Measurements from ENCODE around the gene TRAF5. TPM values are rescaled to one million over a fixed set of nuclear protein-coding genes. Genes with fewer than 3 reads are reported as not detected.

The TRAF5 gene
- total and polyA plus RNA-seq, 8 donors, result 10.1 to 29.2 (median 24.0) TPM

DNA sequence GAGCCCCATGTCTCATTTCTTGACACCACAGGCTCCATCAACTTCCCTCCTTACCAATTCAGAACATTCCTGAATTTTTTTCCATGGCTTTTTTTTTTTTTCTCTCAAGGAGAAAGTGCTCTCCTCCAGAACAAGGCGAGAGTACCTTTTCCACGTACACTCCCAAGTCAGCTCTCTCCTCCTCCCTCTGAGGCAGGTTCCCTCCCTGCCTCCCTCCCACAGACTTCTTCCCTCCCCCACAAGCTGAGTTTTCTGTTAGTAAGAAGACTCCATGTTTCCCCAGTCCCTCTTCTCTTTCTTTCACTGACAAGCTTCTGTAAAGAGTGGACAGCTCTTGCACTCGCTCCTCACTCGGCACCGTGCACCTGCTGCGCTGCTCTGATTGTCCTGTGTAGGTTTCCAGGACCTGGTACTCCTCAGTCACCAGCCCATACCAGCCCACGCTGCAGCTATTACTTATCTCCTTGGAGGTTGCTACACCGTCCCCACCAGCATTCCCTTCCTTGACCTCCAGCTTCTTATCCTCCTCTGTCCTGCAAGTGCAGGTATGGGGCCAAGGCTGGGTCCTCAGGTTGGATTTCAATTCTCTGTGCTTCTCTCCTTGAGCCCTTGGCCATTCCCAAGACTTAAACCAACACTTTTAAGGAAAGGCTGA lies 3.8 kb downstream of the TRAF5 start:
- Histone ChIP-seq H3K9me3 (no peaks in the 10 kb centered on the region), H3K27ac (no peak overlapping the region), H3K27me3 (peaks cover 0 to 9% of the 10 kb centered on the region in 2 donors), H3K4me1 (peaks cover 4 to 17% of the 10 kb centered on the region in 2 donors), H3K4me3 (no peak overlapping the region), H3K36me3 (no peaks in the 10 kb centered on the region)
- DNase-seq (no peak), ATAC-seq (no peak)
- TF ChIP-seq, protein P1, sequence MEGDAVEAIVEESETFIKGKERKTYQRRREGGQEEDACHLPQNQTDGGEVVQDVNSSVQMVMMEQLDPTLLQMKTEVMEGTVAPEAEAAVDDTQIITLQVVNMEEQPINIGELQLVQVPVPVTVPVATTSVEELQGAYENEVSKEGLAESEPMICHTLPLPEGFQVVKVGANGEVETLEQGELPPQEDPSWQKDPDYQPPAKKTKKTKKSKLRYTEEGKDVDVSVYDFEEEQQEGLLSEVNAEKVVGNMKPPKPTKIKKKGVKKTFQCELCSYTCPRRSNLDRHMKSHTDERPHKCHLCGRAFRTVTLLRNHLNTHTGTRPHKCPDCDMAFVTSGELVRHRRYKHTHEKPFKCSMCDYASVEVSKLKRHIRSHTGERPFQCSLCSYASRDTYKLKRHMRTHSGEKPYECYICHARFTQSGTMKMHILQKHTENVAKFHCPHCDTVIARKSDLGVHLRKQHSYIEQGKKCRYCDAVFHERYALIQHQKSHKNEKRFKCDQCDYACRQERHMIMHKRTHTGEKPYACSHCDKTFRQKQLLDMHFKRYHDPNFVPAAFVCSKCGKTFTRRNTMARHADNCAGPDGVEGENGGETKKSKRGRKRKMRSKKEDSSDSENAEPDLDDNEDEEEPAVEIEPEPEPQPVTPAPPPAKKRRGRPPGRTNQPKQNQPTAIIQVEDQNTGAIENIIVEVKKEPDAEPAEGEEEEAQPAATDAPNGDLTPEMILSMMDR (IDR thresholded peaks at IDR 0.05), result no peak
- intact Hi-C loops (cut with DNase I), result no loop called here

DNA sequence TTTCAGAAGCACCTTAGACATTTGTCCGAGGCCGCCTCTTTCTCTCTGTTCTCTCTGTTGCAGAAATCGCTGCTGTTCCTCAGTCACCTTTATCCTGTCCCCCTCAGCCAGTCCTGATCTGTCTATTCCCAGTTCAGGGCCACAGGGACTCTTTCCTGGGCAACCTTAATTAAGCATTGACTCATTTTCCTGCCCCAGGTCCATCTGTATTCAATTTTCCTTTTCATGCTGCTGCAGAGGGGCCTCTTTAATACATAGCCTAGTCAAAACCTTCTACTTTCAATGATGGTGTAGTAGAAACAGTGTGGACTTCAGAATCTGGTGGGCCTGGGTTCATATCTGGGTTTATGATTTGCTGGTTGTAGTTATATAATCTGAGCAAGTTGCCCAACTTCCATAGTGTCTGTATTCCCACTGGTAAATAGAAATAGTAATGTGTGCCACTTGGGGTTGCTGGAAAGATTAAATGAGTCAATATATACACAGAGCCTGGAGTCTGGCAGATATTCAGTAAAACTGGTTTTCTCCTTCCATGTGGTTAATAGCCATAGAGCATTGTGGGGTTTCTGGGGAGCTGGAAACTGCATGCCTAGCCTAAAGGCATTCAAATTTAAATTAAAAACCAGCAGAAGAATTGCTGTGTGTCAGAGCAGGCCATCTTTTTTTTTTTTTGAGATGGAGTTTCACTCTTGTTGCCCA lies 4.5 kb downstream of the TRAF5 start:
- Histone ChIP-seq H3K36me3 (no peaks in the 10 kb centered on the region), H3K27ac (no peak overlapping the region), H3K9me3 (no peaks in the 10 kb centered on the region), H3K27me3 (peaks cover 0 to 9% of the 10 kb centered on the region in 2 donors), H3K4me1 (peaks cover 2 to 15% of the 10 kb centered on the region in 2 donors), H3K4me3 (no peak overlapping the region)
- intact Hi-C loops (cut with DNase I), result no loop called here
- ATAC-seq (no peak), DNase-seq (no peak)
- TF ChIP-seq, protein P1 (IDR thresholded peaks at IDR 0.05), result no peak

DNA sequence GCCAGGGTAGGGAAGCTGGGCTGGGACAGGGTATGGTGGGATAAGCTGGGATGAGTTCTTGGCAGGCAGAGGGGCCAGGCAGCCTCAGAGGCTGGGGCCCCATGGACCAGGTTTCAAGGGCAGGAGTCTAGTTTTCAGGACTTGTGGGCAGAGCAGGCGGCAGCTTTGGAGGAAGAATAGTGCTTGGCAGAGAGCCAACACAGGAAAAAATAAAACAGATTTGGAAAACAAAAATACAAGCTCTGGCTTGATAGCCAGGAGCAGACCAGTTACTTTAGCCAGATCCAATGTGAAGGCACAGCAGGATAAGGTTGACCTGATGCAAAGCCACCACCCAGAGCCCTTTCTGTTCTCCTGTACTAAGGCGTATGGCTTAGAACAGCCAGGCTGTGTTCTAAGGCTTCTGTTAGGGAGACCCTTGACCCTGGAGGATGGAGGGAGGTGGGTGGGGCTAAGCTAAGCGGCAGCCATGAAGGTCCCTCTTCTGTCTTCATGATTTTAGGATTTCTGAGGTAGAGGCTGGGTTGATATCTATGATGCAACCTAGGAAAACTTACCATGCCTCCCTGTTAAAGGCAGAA lies 5.5 kb downstream of the TRAF5 start:
- Histone ChIP-seq H3K27me3 (peaks cover 0 to 6% of the 10 kb centered on the region in 2 donors), H3K9me3 (no peaks in the 10 kb centered on the region), H3K4me3 (no peak overlapping the region), H3K36me3 (no peaks in the 10 kb centered on the region), H3K27ac (no peak overlapping the region), H3K4me1 (peaks cover 0 to 15% of the 10 kb centered on the region in 2 donors)
- TF ChIP-seq, protein P1 (IDR thresholded peaks at IDR 0.05), result no peak
- DNase-seq (no peak), ATAC-seq (no peak)
- intact Hi-C loops (cut with DNase I), result no loop called here

DNA sequence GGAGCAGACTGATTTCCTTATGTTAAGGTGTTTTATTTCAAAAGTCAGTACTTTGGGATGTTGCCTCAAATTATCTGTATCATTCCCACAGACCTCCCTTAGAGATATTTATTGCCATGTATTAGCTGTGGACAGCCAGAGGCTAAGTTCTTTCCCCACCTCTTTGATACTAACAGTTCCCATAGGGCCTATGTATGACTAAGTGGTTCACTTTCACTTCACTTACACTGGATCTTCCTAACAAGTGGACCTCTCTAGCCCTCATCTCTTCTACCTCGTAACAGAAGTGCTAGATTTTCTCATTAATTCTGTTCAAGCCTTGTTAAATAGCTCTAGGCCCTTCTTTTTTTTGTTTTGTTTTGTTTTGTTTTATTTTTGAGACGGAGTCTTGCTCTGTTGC lies 6.2 kb downstream of the TRAF5 start:
- TF ChIP-seq, protein P1 (IDR thresholded peaks at IDR 0.05), result no peak
- H3K27ac ChIP-seq, result no peak overlapping the region
- no peaks in the 10 kb centered on the region for H3K9me3 ChIP-seq
- ATAC-seq (no peak), DNase-seq (no peak)
- no peak overlapping the region for H3K4me3 ChIP-seq
- peaks cover 0 to 12% of the 10 kb centered on the region in 2 donors for H3K4me1 ChIP-seq
- no peaks in the 10 kb centered on the region for H3K27me3 ChIP-seq
- no peaks in the 10 kb centered on the region for H3K36me3 ChIP-seq
- intact Hi-C loops (cut with DNase I), result no loop called here

DNA sequence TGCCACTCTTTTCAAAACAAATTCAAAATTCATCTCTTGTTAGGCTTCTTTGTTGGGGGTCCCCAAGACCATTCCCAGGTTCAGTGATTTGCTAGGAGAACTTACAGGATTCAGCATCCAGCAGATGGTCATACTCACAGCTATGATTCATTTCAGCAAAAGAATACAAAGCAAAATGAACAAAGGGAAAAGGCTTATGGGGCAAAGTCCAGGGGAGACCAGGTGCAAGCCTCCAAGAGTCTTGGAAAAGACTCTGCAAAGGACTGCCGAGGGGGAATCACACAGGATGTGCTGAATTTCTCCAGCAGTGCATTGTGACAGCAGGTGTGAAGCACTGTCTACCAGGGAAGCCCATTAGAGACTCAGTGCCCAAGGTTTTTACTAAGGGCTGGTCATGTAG lies 7.3 kb downstream of the TRAF5 start:
- Histone ChIP-seq H3K27ac (no peak overlapping the region), H3K36me3 (no peaks in the 10 kb centered on the region), H3K27me3 (no peaks in the 10 kb centered on the region), H3K9me3 (no peaks in the 10 kb centered on the region), H3K4me3 (no peak overlapping the region), H3K4me1 (peaks cover 0 to 6% of the 10 kb centered on the region in 2 donors)
- intact Hi-C loops (cut with DNase I), result no loop called here
- ATAC-seq (no peak), DNase-seq (no peak)
- TF ChIP-seq, protein P1 (IDR thresholded peaks at IDR 0.05), result no peak
